ENCODE measurements around the gene EBLN2.

GRCh38 chr3:73036694-73037591, 24.5 kb upstream of the EBLN2 start:
- TF ChIP-seq POLR2A (IDR thresholded peaks at IDR 0.05) (no peak), CTCF (IDR thresholded peaks at IDR 0.05) (no peak), POLR2AphosphoS5 (IDR thresholded peaks at IDR 0.05) (no peak)

All from breast epithelium (tissue), 3 donors.